NCI-H2196 treated with DMSO at 0.1 percent for 48 hours (cell line): ENCODE measurements around the gene TNS3.
"Not testable (repeated sequence)": the region's sequence is repeated elsewhere in the genome, so short reads cannot be mapped to it uniquely, and the experiment has no call there.

ENCODE experiments used
- DNase-seq: peaks from one replicate; lab custom pipeline; 2025; ENCODE audit not compliant: unreplicated experiment; lab: John Stamatoyannopoulos, UW

TNS3 gene

GRCh38 chr7:47454974-47455871 lies 126.7 kb downstream of the TNS3 start:
- no peak for DNase-seq

- no peak for DNase-seq
Measured at GRCh38 chr7:47454069-47454973, 127.6 kb downstream of the TNS3 start.

- DNase-seq, result no peak
Measured at GRCh38 chr7:47453093-47454061, 128.5 kb downstream of the TNS3 start.

GRCh38 chr7:47452715-47453092 lies 129.2 kb downstream of the TNS3 start:
- no peak for DNase-seq

- no peak for DNase-seq
Measured at GRCh38 chr7:47452295-47452694, 129.6 kb downstream of the TNS3 start.

GRCh38 chr7:47451851-47452205 lies 130.1 kb downstream of the TNS3 start:
- DNase-seq, result no peak

GRCh38 chr7:47449810-47450590 lies 131.9 kb downstream of the TNS3 start:
- no peak for DNase-seq

- DNase-seq, result no peak
Measured at GRCh38 chr7:47448971-47449370, 132.9 kb downstream of the TNS3 start.

- no peak for DNase-seq
Measured at GRCh38 chr7:47447621-47448349, 134.1 kb downstream of the TNS3 start.

GRCh38 chr7:47446871-47447466 lies 134.9 kb downstream of the TNS3 start:
- no peak for DNase-seq

GRCh38 chr7:47444376-47445098 lies 137.4 kb downstream of the TNS3 start:
- no peak for DNase-seq

GRCh38 chr7:47443049-47443448 lies 138.9 kb downstream of the TNS3 start:
- DNase-seq, result no peak

- DNase-seq, result no peak
Measured at GRCh38 chr7:47442605-47442865, 139.4 kb downstream of the TNS3 start.

GRCh38 chr7:47441796-47442604 lies 139.9 kb downstream of the TNS3 start:
- no peak for DNase-seq

GRCh38 chr7:47441048-47441447 lies 140.9 kb downstream of the TNS3 start:
- DNase-seq, result not testable (repeated sequence)

GRCh38 chr7:47440320-47440719 lies 141.6 kb downstream of the TNS3 start:
- DNase-seq, result no peak

- DNase-seq, result no peak
Measured at GRCh38 chr7:47439181-47439667, 142.7 kb downstream of the TNS3 start.
